Testis (tissue), 2 donors: ENCODE data around the gene SEL1L3.

Source experiments
- CTCF ChIP-seq, 3 experiments: fragments of 450-650 bp in 2 of 3; fragments of 200-600 bp in 1 of 3; sonication (generic) in 1 of 3; IDR thresholded peaks; one replicate each; pipeline ENCODE4 v1.5.1; 2016 to 2019; ENCODE audit warnings: antibody characterized with exemption in 3 of 3, mild to moderate bottlenecking in 2 of 3, moderate library complexity in 1 of 3
- POLR2A ChIP-seq: fragments of 450-650 bp; IDR thresholded peaks from one replicate; pipeline ENCODE4 v1.6.1; 2017; ENCODE audit warnings: antibody characterized with exemption, mild to moderate bottlenecking, moderate library complexity

DNA sequence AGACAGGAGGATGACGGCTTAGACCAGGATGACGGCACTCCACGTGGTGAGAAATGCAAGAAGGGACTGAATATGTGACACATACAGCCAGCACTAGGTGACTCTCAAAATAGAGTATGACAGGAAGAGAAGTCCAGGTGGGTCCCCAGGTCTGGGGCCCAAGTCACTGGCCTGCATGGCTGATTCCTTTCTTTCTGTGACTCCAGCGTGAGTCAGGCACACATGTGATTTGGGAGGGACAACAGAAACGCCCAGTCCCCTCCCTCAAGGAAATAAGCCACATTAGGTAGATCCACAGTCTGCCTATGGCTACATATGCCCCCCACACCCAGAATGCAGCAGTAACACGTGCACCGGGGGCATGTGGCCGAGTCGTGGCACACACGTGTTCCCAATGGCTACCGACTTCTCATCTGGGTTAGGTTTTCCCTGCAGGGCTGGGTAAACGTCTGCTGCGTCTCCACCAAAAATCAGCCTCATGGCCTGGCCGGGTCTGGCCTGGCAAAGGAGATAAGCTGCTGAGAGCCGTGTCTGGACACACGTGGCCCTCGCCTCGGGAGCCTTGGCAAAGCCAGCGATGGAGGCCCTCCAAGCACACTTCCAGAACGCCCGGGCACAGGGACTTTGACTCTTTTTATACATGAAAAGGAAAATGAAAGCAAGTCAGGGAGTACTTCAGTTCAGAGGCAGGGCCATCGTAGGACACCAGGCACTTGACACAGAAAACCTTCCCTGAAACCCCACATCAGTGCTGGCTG is 19.3 kb downstream of the SEL1L3 start:
- TF ChIP-seq POLR2A (no peak), CTCF (IDR thresholded peaks at IDR 0.05) (no peak)
